ENCODE measurements around the gene NID2.

NID2 gene

GRCh38 chr14:52061890-52062289 is 7.0 kb downstream of the NID2 start:
- Histone ChIP-seq H3K4me3 (ENCODE audit: low read length) (no peak overlapping the region), H3K79me2 (ENCODE audit: control insufficient read depth, low read length) (no peaks in the 10 kb centered on the region), H3K4me2 (ENCODE audit: low read length) (no peak overlapping the region), H3F3A (ENCODE audit: control insufficient read depth, insufficient read depth) (no peaks in the 10 kb centered on the region), H3K27me3 (ENCODE audit: control insufficient read depth, low read length) (peaks cover 4% of the 10 kb centered on the region), H3K27ac (ENCODE audit: low read depth, low read length) (no peak overlapping the region), H3K9me2 (replicated peaks; ENCODE audit: control insufficient read depth, low read length) (no peaks in the 10 kb centered on the region), H3K9me3 (ENCODE audit: control insufficient read depth, insufficient read depth, low read length) (no peaks in the 10 kb centered on the region), H4K20me1 (ENCODE audit: control insufficient read depth, insufficient read depth, low read depth, low read length) (no peaks in the 10 kb centered on the region), H3K4me1 (ENCODE audit: control insufficient read depth, low read length) (no peaks in the 10 kb centered on the region), H3K36me3 (ENCODE audit: control insufficient read depth, low read length) (no peaks in the 10 kb centered on the region)
- TF ChIP-seq, protein P1, sequence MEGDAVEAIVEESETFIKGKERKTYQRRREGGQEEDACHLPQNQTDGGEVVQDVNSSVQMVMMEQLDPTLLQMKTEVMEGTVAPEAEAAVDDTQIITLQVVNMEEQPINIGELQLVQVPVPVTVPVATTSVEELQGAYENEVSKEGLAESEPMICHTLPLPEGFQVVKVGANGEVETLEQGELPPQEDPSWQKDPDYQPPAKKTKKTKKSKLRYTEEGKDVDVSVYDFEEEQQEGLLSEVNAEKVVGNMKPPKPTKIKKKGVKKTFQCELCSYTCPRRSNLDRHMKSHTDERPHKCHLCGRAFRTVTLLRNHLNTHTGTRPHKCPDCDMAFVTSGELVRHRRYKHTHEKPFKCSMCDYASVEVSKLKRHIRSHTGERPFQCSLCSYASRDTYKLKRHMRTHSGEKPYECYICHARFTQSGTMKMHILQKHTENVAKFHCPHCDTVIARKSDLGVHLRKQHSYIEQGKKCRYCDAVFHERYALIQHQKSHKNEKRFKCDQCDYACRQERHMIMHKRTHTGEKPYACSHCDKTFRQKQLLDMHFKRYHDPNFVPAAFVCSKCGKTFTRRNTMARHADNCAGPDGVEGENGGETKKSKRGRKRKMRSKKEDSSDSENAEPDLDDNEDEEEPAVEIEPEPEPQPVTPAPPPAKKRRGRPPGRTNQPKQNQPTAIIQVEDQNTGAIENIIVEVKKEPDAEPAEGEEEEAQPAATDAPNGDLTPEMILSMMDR (IDR thresholded peaks at IDR 0.05; ENCODE audit: low read depth, low read length, poor library complexity, severe bottlenecking), result no peak
- TF ChIP-seq EZH2phosphoT487 (IDR thresholded peaks at IDR 0.05; ENCODE audit: borderline replicate concordance, low read length), result no peak

- Histone ChIP-seq H3K4me2 (ENCODE audit: low read length) (no peak overlapping the region), H3K36me3 (ENCODE audit: control insufficient read depth, low read length) (no peaks in the 10 kb centered on the region), H4K20me1 (ENCODE audit: control insufficient read depth, insufficient read depth, low read depth, low read length) (no peaks in the 10 kb centered on the region), H3K9me2 (replicated peaks; ENCODE audit: control insufficient read depth, low read length) (no peaks in the 10 kb centered on the region), H3K27ac (ENCODE audit: low read depth, low read length) (no peak overlapping the region), H3K9me3 (ENCODE audit: control insufficient read depth, insufficient read depth, low read length) (no peaks in the 10 kb centered on the region), H3K4me1 (ENCODE audit: control insufficient read depth, low read length) (no peaks in the 10 kb centered on the region), H3K4me3 (ENCODE audit: low read length) (no peak overlapping the region), H3K79me2 (ENCODE audit: control insufficient read depth, low read length) (no peaks in the 10 kb centered on the region), H3K27me3 (ENCODE audit: control insufficient read depth, low read length) (peaks cover 4% of the 10 kb centered on the region), H3F3A (ENCODE audit: control insufficient read depth, insufficient read depth) (no peaks in the 10 kb centered on the region)
- TF ChIP-seq, protein P1 (IDR thresholded peaks at IDR 0.05; ENCODE audit: low read depth, low read length, poor library complexity, severe bottlenecking), result no peak
- TF ChIP-seq EZH2phosphoT487 (IDR thresholded peaks at IDR 0.05; ENCODE audit: borderline replicate concordance, low read length), result no peak
These were observed 7.5 kb downstream of the NID2 start for GRCh38 chr14:52061390-52061789.

GRCh38 chr14:52060080-52060479 is 8.8 kb downstream of the NID2 start:
- Histone ChIP-seq H3K9me3 (ENCODE audit: control insufficient read depth, insufficient read depth, low read length) (no peaks in the 10 kb centered on the region), H3K4me1 (ENCODE audit: control insufficient read depth, low read length) (no peaks in the 10 kb centered on the region), H3K79me2 (ENCODE audit: control insufficient read depth, low read length) (no peaks in the 10 kb centered on the region), H3K4me3 (ENCODE audit: low read length) (no peak overlapping the region), H4K20me1 (ENCODE audit: control insufficient read depth, insufficient read depth, low read depth, low read length) (no peaks in the 10 kb centered on the region), H3K27me3 (ENCODE audit: control insufficient read depth, low read length) (peaks cover 7% of the 10 kb centered on the region), H3F3A (ENCODE audit: control insufficient read depth, insufficient read depth) (no peaks in the 10 kb centered on the region), H3K4me2 (ENCODE audit: low read length) (no peak overlapping the region), H3K9me2 (replicated peaks; ENCODE audit: control insufficient read depth, low read length) (no peaks in the 10 kb centered on the region), H3K27ac (ENCODE audit: low read depth, low read length) (no peak overlapping the region), H3K36me3 (ENCODE audit: control insufficient read depth, low read length) (no peaks in the 10 kb centered on the region)
- TF ChIP-seq, protein P1 (IDR thresholded peaks at IDR 0.05; ENCODE audit: low read depth, low read length, poor library complexity, severe bottlenecking), result no peak

DNA sequence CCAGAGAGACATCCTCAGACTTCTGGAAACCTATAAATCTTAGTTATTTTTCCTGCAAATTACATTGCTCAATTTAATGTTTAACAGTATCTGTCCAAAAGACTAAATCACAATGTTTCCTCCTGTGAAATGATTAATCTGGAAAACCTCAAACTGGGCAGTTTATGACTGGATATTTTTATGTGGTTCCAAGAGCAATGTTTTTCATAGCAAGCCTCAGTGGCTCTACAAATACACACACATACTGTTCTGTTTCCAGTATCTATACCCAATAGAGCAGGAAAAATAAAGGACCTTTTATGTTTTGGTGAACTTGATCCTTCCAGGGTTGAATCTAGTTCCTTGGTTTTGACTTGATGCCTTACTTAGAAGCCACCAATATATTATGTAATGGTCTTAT is 9.2 kb downstream of the NID2 start:
- Histone ChIP-seq H3F3A (ENCODE audit: control insufficient read depth, insufficient read depth) (no peaks in the 10 kb centered on the region), H3K27me3 (ENCODE audit: control insufficient read depth, low read length) (peaks cover 7% of the 10 kb centered on the region), H3K4me2 (ENCODE audit: low read length) (no peak overlapping the region), H3K9me3 (ENCODE audit: control insufficient read depth, insufficient read depth, low read length) (no peaks in the 10 kb centered on the region), H3K79me2 (ENCODE audit: control insufficient read depth, low read length) (no peaks in the 10 kb centered on the region), H3K4me3 (ENCODE audit: low read length) (no peak overlapping the region), H3K4me1 (ENCODE audit: control insufficient read depth, low read length) (no peaks in the 10 kb centered on the region), H3K36me3 (ENCODE audit: control insufficient read depth, low read length) (no peaks in the 10 kb centered on the region), H4K20me1 (ENCODE audit: control insufficient read depth, insufficient read depth, low read depth, low read length) (no peaks in the 10 kb centered on the region), H3K9me2 (replicated peaks; ENCODE audit: control insufficient read depth, low read length) (no peaks in the 10 kb centered on the region), H3K27ac (ENCODE audit: low read depth, low read length) (no peak overlapping the region)
- TF ChIP-seq EZH2phosphoT487 (IDR thresholded peaks at IDR 0.05; ENCODE audit: borderline replicate concordance, low read length), result no peak
- TF ChIP-seq, protein P1 (IDR thresholded peaks at IDR 0.05; ENCODE audit: low read depth, low read length, poor library complexity, severe bottlenecking), result no peak

Measured in DOHH2 (cell line).